H1 (cell line): ENCODE data around the gene TMEM212. TPM values are rescaled to one million over a fixed set of nuclear protein-coding genes. Genes with fewer than 3 reads are reported as not detected.

Experiments used
- EGR1 ChIP-seq: IDR thresholded peaks from 2 replicates; pipeline ENCODE4 v1.6.1; 2011; ENCODE audit warnings: low read depth, low read length, borderline replicate concordance
- JUN ChIP-seq: IDR thresholded peaks from 2 replicates; pipeline ENCODE4 v1.6.1; 2011; ENCODE audit warnings: low read depth, mild to moderate bottlenecking, improper control_type of control experiment, low read length
- PHF8 ChIP-seq: fragments of 200-600 bp; sonication (generic); conservative IDR thresholded peaks from 2 replicates; pipeline ENCODE4 v1.7.1; 2012; ENCODE audit warnings: low read depth, mild to moderate bottlenecking, inconsistent platforms, low read length, moderate library complexity
- SIX5 ChIP-seq: IDR thresholded peaks from 2 replicates; pipeline ENCODE4 v1.6.1; 2011; ENCODE audit warnings: mild to moderate bottlenecking, low read depth, low read length
- polyA plus RNA-seq, 7 experiments: library from polyadenylated mRNA; depleted of rRNA in 3 of 7; stranded (reverse) in 5 of 7; unstranded in 2 of 7; fragments of >200 nt in 5 of 7; fragments of 200-250 nt in 2 of 7; gene quantifications; 1 replicate in 5 of 7; 2 replicates in 1 of 7; 4 replicates in 1 of 7; pipeline versions ENCODE4 v1.2.1 to v1.2.3, GENCODE V29; 2011 to 2013; ENCODE audit warnings: missing spikeins in 2 of 7, mixed read lengths in 2 of 7
- total RNA-seq: library from RNA; stranded (reverse); fragmentation: NEBNext Ultra II Directional; extraction: Animal tissue kit (Norgen Biotek cat#: 25700); gene quantifications from 2 replicates; pipeline ENCODE4 v1.2.1, GENCODE V29; 2021

TMEM212 gene
- total and polyA plus RNA-seq, 2 of the 8 experiments (the other 6 are each of a cell fraction or from before 2014, with no cell fraction given) = not detected

DNA sequence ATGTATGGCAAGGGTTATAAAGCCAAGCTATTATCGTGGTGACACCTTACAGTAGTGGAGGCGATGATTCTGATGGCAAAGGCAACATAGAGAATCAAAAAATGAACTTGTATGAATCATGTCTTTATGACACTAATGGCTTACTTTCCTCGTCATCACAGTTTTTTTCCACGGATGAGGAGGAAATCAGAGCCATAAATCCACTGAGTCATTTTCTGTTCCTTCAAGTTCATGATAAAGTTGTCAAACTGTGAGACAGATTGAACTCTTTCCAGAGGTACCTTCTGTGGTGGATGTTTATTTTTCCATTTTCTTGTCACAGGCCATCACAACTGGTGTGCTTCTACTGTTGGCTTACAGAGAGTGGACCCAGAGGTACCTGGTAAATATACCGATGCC, 8.5 kb downstream of the TMEM212 start (continued):
- TF ChIP-seq JUN = no peak
- TF ChIP-seq SIX5 = no peak
- TF ChIP-seq PHF8 = no peak
- no peak for TF ChIP-seq EGR1
- TF ChIP-seq, all 59 proteins: peak for 0
